Thoracic aorta (tissue), 2 donors: ENCODE measurements around the gene SLAIN1. TPM values are rescaled to one million over a fixed set of nuclear protein-coding genes. Genes with fewer than 3 reads are reported as not detected.

ENCODE experiments used
- ATAC-seq: fragments of 150-250 bp; one replicate; pipeline ENCODE4 v1.8.0; 2017; ENCODE audit warnings: low read depth; ENCODE audit not compliant: insufficient number of reproducible peaks, low FRiP score
- DNase-seq: peaks from one replicate; pipeline ENCODE4 v3.0.0-alpha.2; 2020; ENCODE audit warnings: low spot score
- H3K27ac ChIP-seq, 2 donors: fragments of 200-600 bp; sonication (generic); 1 replicate in 1 of 2; 2 replicates in 1 of 2; pipeline ENCODE4 v1.5.1; 2016; ENCODE audit warnings: mild to moderate bottlenecking in 2 of 2, moderate library complexity in 2 of 2
- H3K27me3 ChIP-seq: fragments of 200-600 bp; sonication (generic); replicated peaks from 2 replicates; pipeline ENCODE4 v1.6.0; 2016; ENCODE audit warnings: mild to moderate bottlenecking; ENCODE audit not compliant: insufficient read depth
- H3K36me3 ChIP-seq: fragments of 200-600 bp; sonication (generic); one replicate; pipeline ENCODE4 v1.5.1; 2016
- H3K4me1 ChIP-seq, 2 donors: fragments of 200-600 bp; sonication (generic); 1 replicate in 1 of 2; 2 replicates in 1 of 2; pipeline versions ENCODE4 v1.5.1 to v1.6.0; 2016; ENCODE audit warnings: low read depth in 2 of 2, mild to moderate bottlenecking in 1 of 2; ENCODE audit not compliant: control insufficient read depth in 1 of 2
- H3K4me3 ChIP-seq: fragments of 200-600 bp; sonication (generic); 2 replicates; pipeline ENCODE4 v1.5.1; 2016; ENCODE audit warnings: mild to moderate bottlenecking
- H3K9me3 ChIP-seq: fragments of 200-600 bp; sonication (generic); 2 replicates; pipeline ENCODE4 v1.5.1; 2016
- CTCF ChIP-seq: fragments of 200-600 bp; sonication (generic); IDR thresholded peaks from one replicate; pipeline ENCODE4 v1.5.1; 2019; ENCODE audit warnings: antibody characterized with exemption
- total RNA-seq, 2 donors: library from RNA; depleted of rRNA; stranded (reverse); fragments of >200 nt; gene quantifications; one replicate each; pipeline versions ENCODE4 v1.1.0 to v1.2.3, GENCODE V29; 2016

Gene SLAIN1
- total RNA-seq, 2 donors from 2014 or later, result 10.5 to 12.9 TPM

GRCh38 chr13:77811981-77812380, 114.5 kb downstream of the SLAIN1 start:
- H3K27me3 ChIP-seq, result no peaks in the 10 kb centered on the region
- no peaks in the 10 kb centered on the region for H3K9me3 ChIP-seq
- no peaks in the 10 kb centered on the region for H3K36me3 ChIP-seq
- no peak overlapping the region for H3K4me3 ChIP-seq
- H3K27ac ChIP-seq, result no peak overlapping the region
- H3K4me1 ChIP-seq, result no peaks in the 10 kb centered on the region
- DNase-seq (no peak), ATAC-seq (no peak)
- TF ChIP-seq CTCF, result no peak

Other genes with a start within 250 kb of the SLAIN1 start
- gene SCEL, start 162.0 kb upstream of the SLAIN1 start, total RNA-seq, result under 1 TPM in 1 of 2 donors, not detected in 1; 0.54 TPM
- gene EDNRB, start 221.1 kb downstream of the SLAIN1 start, total RNA-seq, result 10 to 100 TPM; 14.2 to 27.6 TPM